Measurements from ENCODE around the gene C11orf24. TPM values are rescaled to one million over a fixed set of nuclear protein-coding genes. Genes with fewer than 3 reads are reported as not detected.

The C11orf24 gene
- total and polyA plus RNA-seq, 2 of the 4 experiments (the other 2 are of a cell fraction), result 42.5 to 135 TPM

DNA sequence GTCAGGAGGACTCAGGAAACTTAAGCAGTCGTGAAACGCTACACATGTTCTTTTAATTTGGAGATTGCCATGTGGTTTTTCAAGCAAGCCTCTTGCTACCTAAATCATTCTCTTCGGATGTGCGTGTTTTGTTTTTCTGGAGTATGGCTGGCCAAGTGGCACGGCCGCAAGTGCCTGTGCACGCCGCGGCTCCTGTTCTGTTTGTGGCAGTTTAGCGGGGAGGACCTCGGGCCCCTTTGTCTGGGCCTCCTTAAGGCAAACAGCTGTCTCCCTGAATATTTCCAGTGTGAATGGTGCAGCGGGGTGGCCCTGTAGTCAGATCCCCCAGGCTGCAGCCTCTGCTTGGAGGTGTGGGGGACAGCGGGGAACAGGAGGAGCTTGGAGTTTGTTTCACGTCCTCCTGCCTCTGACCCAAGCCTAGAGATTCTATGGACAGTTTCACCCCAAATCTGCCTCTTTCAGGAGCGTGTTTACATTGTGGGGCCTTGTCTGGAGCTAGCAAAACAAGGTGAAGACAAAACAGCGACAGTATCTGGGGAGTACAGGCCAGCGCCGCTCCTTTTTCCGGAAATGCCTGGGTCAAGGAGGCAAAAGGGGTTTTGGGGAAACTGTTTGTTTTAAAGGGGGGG, 41.9 kb upstream of the C11orf24 start:
- 0% methylated on average over 1 of the region's 19 CpGs; no CpG with 5 or more reads in 1 of the 2 experiments for WGBS, 2 experiments (ENCODE audit: extremely low coverage in 2 of 2, insufficient read length in 1 of 2)

More for the DNA sequence above, 41.9 kb upstream of the C11orf24 start:
- Histone ChIP-seq H4K8ac (ENCODE audit: low read depth in 2 of 2, low read length in 2 of 2) (peak overlapping the region; percentile 46 to 59), H3K4me3 (ENCODE audit: insufficient read depth, low read depth, low read length) (peak overlapping the region; percentile 64), H2AK9ac (replicated peaks; ENCODE audit: low read depth, low read length, poor library complexity) (peak overlapping the region; percentile 88), H3K4me1 (ENCODE audit: control insufficient read depth, insufficient read depth, low read length) (peaks cover 13% of the 10 kb centered on the region), H3K27me3 (ENCODE audit: control insufficient read depth, insufficient read depth, low read length) (no peaks in the 10 kb centered on the region), H4K5ac (ENCODE audit: low read depth, low read length) (peak overlapping the region; percentile 2), H3K9ac (ENCODE audit: low read depth, low read length) (peak overlapping the region; percentile 54), H4K91ac (ENCODE audit: insufficient read depth, low read depth, low read length) (peak overlapping the region; percentile 48), H3K36me3 (ENCODE audit: control insufficient read depth, insufficient read depth, low read length) (no peaks in the 10 kb centered on the region), H3K9me1 (ENCODE audit: insufficient read depth, low read length) (0 out of 2 replicates have a peak, but pooled peaks cover 3% of the 10 kb centered on the region), H3K4me2 (ENCODE audit: low read depth, low read length) (peak overlapping the region; percentile 86), H2AK5ac (ENCODE audit: low read depth, low read length) (peak overlapping the region; percentile 51; the same call in 1 of the 2 replicates), H3K56ac (ENCODE audit: extremely low read depth, insufficient read depth, low read length) (peak overlapping the region; percentile 27), H3K4ac (ENCODE audit: low read depth, low read length) (peak overlapping the region; percentile 69), H3K79me1 (ENCODE audit: low read depth in 1 of 2, low read length in 2 of 2) (peaks cover 18 to 49% of the 10 kb centered on the region in 2 experiments), H4K20me1 (ENCODE audit: insufficient read depth, low read length) (peaks cover 30% of the 10 kb centered on the region), H2BK120ac (ENCODE audit: low read depth, low read length) (peak overlapping the region; percentile 21; the same call in 1 of the 2 replicates), H2BK5ac (ENCODE audit: low read depth, low read length, poor library complexity, severe bottlenecking) (no peak overlapping the region), H2BK15ac (ENCODE audit: low read depth, low read length) (peak overlapping the region; percentile 1; the same call in 1 of the 3 replicates), H3K9me3 (ENCODE audit: control insufficient read depth, insufficient read depth, low read length) (no peaks in the 10 kb centered on the region), H3K14ac (replicated peaks; ENCODE audit: low read depth, low read length) (peak overlapping the region; percentile 32), H3K18ac (ENCODE audit: low read depth, low read length) (peak overlapping the region; percentile 30), H3K23ac (ENCODE audit: low read depth, low read length) (peak overlapping the region; percentile 57), H2BK20ac (ENCODE audit: low read depth, low read length) (peak overlapping the region; percentile 23), H2AFZ (replicated peaks; ENCODE audit: low read length, poor library complexity) (peak overlapping the region; percentile 56), H3K27ac (ENCODE audit: insufficient read depth, low read length) (peak overlapping the region; percentile 71)
- TF ChIP-seq MXI1 (IDR thresholded peaks at IDR 0.05; ENCODE audit: borderline replicate concordance, low read depth, low read length) (no peak), SMC3 (IDR thresholded peaks at IDR 0.05; ENCODE audit: low read depth, low read length) (no peak), MAZ (IDR thresholded peaks at IDR 0.05; ENCODE audit: borderline replicate concordance, low read depth, low read length) (no peak)
- TF ChIP-seq, protein P1, sequence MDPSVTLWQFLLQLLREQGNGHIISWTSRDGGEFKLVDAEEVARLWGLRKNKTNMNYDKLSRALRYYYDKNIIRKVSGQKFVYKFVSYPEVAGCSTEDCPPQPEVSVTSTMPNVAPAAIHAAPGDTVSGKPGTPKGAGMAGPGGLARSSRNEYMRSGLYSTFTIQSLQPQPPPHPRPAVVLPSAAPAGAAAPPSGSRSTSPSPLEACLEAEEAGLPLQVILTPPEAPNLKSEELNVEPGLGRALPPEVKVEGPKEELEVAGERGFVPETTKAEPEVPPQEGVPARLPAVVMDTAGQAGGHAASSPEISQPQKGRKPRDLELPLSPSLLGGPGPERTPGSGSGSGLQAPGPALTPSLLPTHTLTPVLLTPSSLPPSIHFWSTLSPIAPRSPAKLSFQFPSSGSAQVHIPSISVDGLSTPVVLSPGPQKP (IDR thresholded peaks at IDR 0.05; ENCODE audit: borderline replicate concordance, low read depth, low read length), result no peak
- dilution Hi-C loops (cut with HindIII; ENCODE audit: low sequenced_read_pairs, unreplicated experiment), result no loop called here
- ATAC-seq (ENCODE audit: low read depth) (peak; percentile 10), DNase-seq (peak; percentile 30)
- in situ Hi-C loops (cut with MboI; ENCODE audit: low sequenced_read_pairs), result no loop called here
- intact Hi-C loops (cut with micrococcal nuclease), result loop anchor here (1.0 to 5.0 kb wide), 3 partner anchors 41 to 134 kb away; no protein-coding TSS in a partner anchor
- POLR2A ChIA-PET (ENCODE audit: unreplicated experiment), result no interaction called here
- no TSS peak for BruUV-seq (replicated peaks)
- CTCF ChIA-PET, result interaction anchor here (0.8 kb wide), 1 partner anchor 60 kb away, joined by 3 read pairs; no protein-coding TSS in a partner anchor
